HEK293 (cell line): ENCODE results near the gene IL6R.

Experiments
- BCL11A ChIP-seq: fragments of 450-650 bp; formaldehyde crosslinking; IDR thresholded peaks from 2 replicates; pipeline ENCODE4 v1.5.1; 2016; ENCODE audit warnings: low read depth, missing biosample characterization, missing genetic modification characterization
- HOXA7 ChIP-seq: sonication (generic); formaldehyde crosslinking; IDR thresholded peaks from 2 replicates; pipeline ENCODE4 v1.8.1; 2022; ENCODE audit warnings: missing genetic modification reagents, borderline replicate concordance
- KLF16 ChIP-seq: fragments of 450-650 bp; formaldehyde crosslinking; IDR thresholded peaks from 2 replicates; pipeline ENCODE4 v1.5.1; 2017; ENCODE audit warnings: missing biosample characterization, missing genetic modification characterization
- OSR2 ChIP-seq: fragments of 450-650 bp; formaldehyde crosslinking; IDR thresholded peaks from 2 replicates; pipeline ENCODE4 v1.5.1; 2016; ENCODE audit warnings: missing biosample characterization, missing genetic modification characterization
- SETDB1 ChIP-seq: IDR thresholded peaks from one replicate; pipeline ENCODE4 v1.6.1; 2017; ENCODE audit warnings: mild to moderate bottlenecking, low read length, moderate library complexity, mixed read lengths; ENCODE audit not compliant: insufficient read length
- WT1 ChIP-seq: fragments of 450-650 bp; formaldehyde crosslinking; IDR thresholded peaks from 2 replicates; pipeline ENCODE4 v1.5.1; 2016; ENCODE audit warnings: missing biosample characterization, missing genetic modification characterization
- ZBTB7A ChIP-seq: fragments of 450-650 bp; formaldehyde crosslinking; IDR thresholded peaks from 2 replicates; pipeline ENCODE4 v1.5.1; 2016; ENCODE audit warnings: low read depth, missing biosample characterization, missing genetic modification characterization
- ZBTB8A ChIP-seq: fragments of 450-650 bp; formaldehyde crosslinking; IDR thresholded peaks from 2 replicates; pipeline ENCODE4 v1.5.1; 2016; ENCODE audit warnings: missing biosample characterization, missing genetic modification characterization
- ZFP69B ChIP-seq: fragments of 450-650 bp; formaldehyde crosslinking; IDR thresholded peaks from 2 replicates; pipeline ENCODE4 v1.5.1; 2016; ENCODE audit warnings: missing biosample characterization, missing genetic modification characterization
- ZNF114 ChIP-seq: fragments of 450-650 bp; formaldehyde crosslinking; IDR thresholded peaks from 2 replicates; pipeline ENCODE4 v1.5.0; 2017; ENCODE audit warnings: missing biosample characterization, missing genetic modification characterization
- ZNF133 ChIP-seq: fragments of 450-650 bp; formaldehyde crosslinking; IDR thresholded peaks from 2 replicates; pipeline ENCODE4 v1.5.1; 2016; ENCODE audit warnings: missing biosample characterization, missing genetic modification characterization
- ZNF202 ChIP-seq: fragments of 450-650 bp; formaldehyde crosslinking; IDR thresholded peaks from 2 replicates; pipeline ENCODE4 v1.5.1; 2016; ENCODE audit warnings: missing biosample characterization, missing genetic modification characterization, borderline replicate concordance
- ZNF239 ChIP-seq: fragments of 450-650 bp; formaldehyde crosslinking; IDR thresholded peaks from 2 replicates; pipeline ENCODE4 v1.5.1; 2016; ENCODE audit warnings: missing biosample characterization, missing genetic modification characterization
- ZNF324 ChIP-seq: fragments of 450-650 bp; formaldehyde crosslinking; IDR thresholded peaks from 2 replicates; pipeline ENCODE4 v1.5.1; 2016; ENCODE audit warnings: missing biosample characterization, missing genetic modification characterization
- ZNF366 ChIP-seq: fragments of 450-650 bp; formaldehyde crosslinking; conservative IDR thresholded peaks from 2 replicates; pipeline ENCODE4 v1.5.1; 2016; ENCODE audit warnings: missing biosample characterization, missing genetic modification characterization
- ZNF416 ChIP-seq: fragments of 450-650 bp; formaldehyde crosslinking; IDR thresholded peaks from 2 replicates; pipeline ENCODE4 v1.5.1; 2016; ENCODE audit warnings: missing biosample characterization, missing genetic modification characterization
- ZNF558 ChIP-seq: fragments of 450-650 bp; formaldehyde crosslinking; IDR thresholded peaks from 2 replicates; pipeline ENCODE4 v1.5.1; 2016; ENCODE audit warnings: missing biosample characterization, missing genetic modification characterization
- ZNF571 ChIP-seq: fragments of 450-650 bp; formaldehyde crosslinking; IDR thresholded peaks from 2 replicates; pipeline ENCODE4 v1.5.0; 2017; ENCODE audit warnings: missing biosample characterization, missing genetic modification characterization
- ZNF623 ChIP-seq: fragments of 450-650 bp; formaldehyde crosslinking; IDR thresholded peaks from 2 replicates; pipeline ENCODE4 v1.5.1; 2016; ENCODE audit warnings: missing biosample characterization, missing genetic modification characterization
- ZNF677 ChIP-seq: fragments of 450-650 bp; IDR thresholded peaks from 2 replicates; pipeline ENCODE4 v1.5.0; 2018; ENCODE audit warnings: missing biosample characterization, mild to moderate bottlenecking, missing genetic modification characterization, moderate library complexity
- ZNF76 ChIP-seq: fragments of 450-650 bp; formaldehyde crosslinking; IDR thresholded peaks from 2 replicates; pipeline ENCODE4; 2016; ENCODE audit warnings: low read depth, missing biosample characterization, missing genetic modification characterization, borderline replicate concordance
- ZNF768 ChIP-seq: fragments of 450-650 bp; formaldehyde crosslinking; IDR thresholded peaks from 2 replicates; pipeline ENCODE4 v1.5.1; 2018; ENCODE audit warnings: missing biosample characterization, mild to moderate bottlenecking, missing genetic modification characterization
- ZNF777 ChIP-seq: fragments of 450-650 bp; formaldehyde crosslinking; IDR thresholded peaks from 2 replicates; pipeline ENCODE4 v1.5.1; 2017; ENCODE audit warnings: missing biosample characterization, missing genetic modification characterization, borderline replicate concordance
- ZXDB ChIP-seq: fragments of 450-650 bp; formaldehyde crosslinking; IDR thresholded peaks from 2 replicates; pipeline ENCODE4 v1.5.1; 2016; ENCODE audit warnings: missing biosample characterization, missing genetic modification characterization
- TF ChIP-seq, protein P1 (sequence below): fragments of 450-650 bp; formaldehyde crosslinking; IDR thresholded peaks from 2 replicates; pipeline ENCODE4 v1.5.1; 2016; ENCODE audit warnings: missing biosample characterization, missing genetic modification characterization
- TF ChIP-seq, protein P2 (sequence below): fragments of 450-650 bp; formaldehyde crosslinking; IDR thresholded peaks from 2 replicates; pipeline ENCODE4 v1.5.1; 2016; ENCODE audit warnings: missing biosample characterization, missing genetic modification characterization
- TF ChIP-seq, protein P3 (sequence below): fragments of 450-650 bp; formaldehyde crosslinking; IDR thresholded peaks from 2 replicates; pipeline ENCODE4 v1.5.0; 2017; ENCODE audit warnings: missing biosample characterization, missing genetic modification characterization, borderline replicate concordance
- TF ChIP-seq, protein P4 (sequence below): fragments of 450-650 bp; formaldehyde crosslinking; IDR thresholded peaks from 2 replicates; pipeline ENCODE4 v1.5.1; 2016; ENCODE audit warnings: missing biosample characterization, missing genetic modification characterization

The IL6R gene

DNA sequence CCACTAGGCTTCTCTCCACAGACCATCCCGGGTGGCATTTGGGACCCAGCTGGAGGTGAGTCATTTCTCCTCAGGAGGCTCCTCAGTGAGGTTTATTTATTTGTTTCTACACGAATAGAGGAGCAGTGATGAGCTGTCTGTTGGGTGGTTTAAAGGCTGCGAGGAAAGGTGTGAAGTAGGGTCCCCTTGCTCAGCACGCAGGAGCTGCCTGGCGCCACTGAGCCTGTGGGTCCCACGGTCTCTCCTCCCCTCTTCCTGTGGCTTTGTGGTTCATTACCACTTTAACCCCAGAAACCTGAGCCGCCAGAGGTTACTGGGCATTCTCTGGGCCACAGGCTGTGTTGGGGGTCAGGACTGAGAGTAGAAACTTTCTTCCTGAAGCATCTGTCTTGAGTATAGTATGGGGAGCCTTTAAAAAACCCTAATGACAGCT, 39.9 kb downstream of the IL6R start (continued):
- TF ChIP-seq OSR2 (tag by site-specific recombination), result 0 out of 2 replicates have a peak, but pooled peaks have one; percentile 34
- no peak for TF ChIP-seq ZNF76 (tag by site-specific recombination)
- TF ChIP-seq ZNF114, result no peak
- no peak for TF ChIP-seq ZNF677 (tag by site-specific recombination)
- no peak for TF ChIP-seq ZNF768 (tag by site-specific recombination)
- no peak for TF ChIP-seq ZNF133
- TF ChIP-seq ZNF558 (tag by site-specific recombination), result no peak
- TF ChIP-seq ZXDB (tag by site-specific recombination), result no peak
- no peak for TF ChIP-seq ZNF202 (tag by site-specific recombination)
- TF ChIP-seq, protein P1, sequence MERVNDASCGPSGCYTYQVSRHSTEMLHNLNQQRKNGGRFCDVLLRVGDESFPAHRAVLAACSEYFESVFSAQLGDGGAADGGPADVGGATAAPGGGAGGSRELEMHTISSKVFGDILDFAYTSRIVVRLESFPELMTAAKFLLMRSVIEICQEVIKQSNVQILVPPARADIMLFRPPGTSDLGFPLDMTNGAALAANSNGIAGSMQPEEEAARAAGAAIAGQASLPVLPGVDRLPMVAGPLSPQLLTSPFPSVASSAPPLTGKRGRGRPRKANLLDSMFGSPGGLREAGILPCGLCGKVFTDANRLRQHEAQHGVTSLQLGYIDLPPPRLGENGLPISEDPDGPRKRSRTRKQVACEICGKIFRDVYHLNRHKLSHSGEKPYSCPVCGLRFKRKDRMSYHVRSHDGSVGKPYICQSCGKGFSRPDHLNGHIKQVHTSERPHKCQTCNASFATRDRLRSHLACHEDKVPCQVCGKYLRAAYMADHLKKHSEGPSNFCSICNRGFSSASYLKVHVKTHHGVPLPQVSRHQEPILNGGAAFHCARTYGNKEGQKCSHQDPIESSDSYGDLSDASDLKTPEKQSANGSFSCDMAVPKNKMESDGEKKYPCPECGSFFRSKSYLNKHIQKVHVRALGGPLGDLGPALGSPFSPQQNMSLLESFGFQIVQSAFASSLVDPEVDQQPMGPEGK, result no peak
- TF ChIP-seq BCL11A (tag by site-specific recombination), result no peak
- TF ChIP-seq, protein P2, sequence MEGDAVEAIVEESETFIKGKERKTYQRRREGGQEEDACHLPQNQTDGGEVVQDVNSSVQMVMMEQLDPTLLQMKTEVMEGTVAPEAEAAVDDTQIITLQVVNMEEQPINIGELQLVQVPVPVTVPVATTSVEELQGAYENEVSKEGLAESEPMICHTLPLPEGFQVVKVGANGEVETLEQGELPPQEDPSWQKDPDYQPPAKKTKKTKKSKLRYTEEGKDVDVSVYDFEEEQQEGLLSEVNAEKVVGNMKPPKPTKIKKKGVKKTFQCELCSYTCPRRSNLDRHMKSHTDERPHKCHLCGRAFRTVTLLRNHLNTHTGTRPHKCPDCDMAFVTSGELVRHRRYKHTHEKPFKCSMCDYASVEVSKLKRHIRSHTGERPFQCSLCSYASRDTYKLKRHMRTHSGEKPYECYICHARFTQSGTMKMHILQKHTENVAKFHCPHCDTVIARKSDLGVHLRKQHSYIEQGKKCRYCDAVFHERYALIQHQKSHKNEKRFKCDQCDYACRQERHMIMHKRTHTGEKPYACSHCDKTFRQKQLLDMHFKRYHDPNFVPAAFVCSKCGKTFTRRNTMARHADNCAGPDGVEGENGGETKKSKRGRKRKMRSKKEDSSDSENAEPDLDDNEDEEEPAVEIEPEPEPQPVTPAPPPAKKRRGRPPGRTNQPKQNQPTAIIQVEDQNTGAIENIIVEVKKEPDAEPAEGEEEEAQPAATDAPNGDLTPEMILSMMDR (tag by site-specific recombination), result no peak
- TF ChIP-seq WT1, result no peak
- TF ChIP-seq ZNF777 (tag by site-specific recombination), result no peak
- no peak for TF ChIP-seq ZBTB8A (tag by site-specific recombination)
- TF ChIP-seq, protein P3, sequence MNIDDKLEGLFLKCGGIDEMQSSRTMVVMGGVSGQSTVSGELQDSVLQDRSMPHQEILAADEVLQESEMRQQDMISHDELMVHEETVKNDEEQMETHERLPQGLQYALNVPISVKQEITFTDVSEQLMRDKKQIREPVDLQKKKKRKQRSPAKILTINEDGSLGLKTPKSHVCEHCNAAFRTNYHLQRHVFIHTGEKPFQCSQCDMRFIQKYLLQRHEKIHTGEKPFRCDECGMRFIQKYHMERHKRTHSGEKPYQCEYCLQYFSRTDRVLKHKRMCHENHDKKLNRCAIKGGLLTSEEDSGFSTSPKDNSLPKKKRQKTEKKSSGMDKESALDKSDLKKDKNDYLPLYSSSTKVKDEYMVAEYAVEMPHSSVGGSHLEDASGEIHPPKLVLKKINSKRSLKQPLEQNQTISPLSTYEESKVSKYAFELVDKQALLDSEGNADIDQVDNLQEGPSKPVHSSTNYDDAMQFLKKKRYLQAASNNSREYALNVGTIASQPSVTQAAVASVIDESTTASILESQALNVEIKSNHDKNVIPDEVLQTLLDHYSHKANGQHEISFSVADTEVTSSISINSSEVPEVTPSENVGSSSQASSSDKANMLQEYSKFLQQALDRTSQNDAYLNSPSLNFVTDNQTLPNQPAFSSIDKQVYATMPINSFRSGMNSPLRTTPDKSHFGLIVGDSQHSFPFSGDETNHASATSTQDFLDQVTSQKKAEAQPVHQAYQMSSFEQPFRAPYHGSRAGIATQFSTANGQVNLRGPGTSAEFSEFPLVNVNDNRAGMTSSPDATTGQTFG (tag by site-specific recombination), result no peak
- TF ChIP-seq ZNF324, result no peak
- TF ChIP-seq ZNF366 (tag by site-specific recombination), result peak; percentile 40; the same call in 1 of the 2 replicates
- TF ChIP-seq ZFP69B (tag by site-specific recombination), result peak; percentile 89
- TF ChIP-seq ZNF623 (tag by site-specific recombination), result no peak
- TF ChIP-seq, protein P4, sequence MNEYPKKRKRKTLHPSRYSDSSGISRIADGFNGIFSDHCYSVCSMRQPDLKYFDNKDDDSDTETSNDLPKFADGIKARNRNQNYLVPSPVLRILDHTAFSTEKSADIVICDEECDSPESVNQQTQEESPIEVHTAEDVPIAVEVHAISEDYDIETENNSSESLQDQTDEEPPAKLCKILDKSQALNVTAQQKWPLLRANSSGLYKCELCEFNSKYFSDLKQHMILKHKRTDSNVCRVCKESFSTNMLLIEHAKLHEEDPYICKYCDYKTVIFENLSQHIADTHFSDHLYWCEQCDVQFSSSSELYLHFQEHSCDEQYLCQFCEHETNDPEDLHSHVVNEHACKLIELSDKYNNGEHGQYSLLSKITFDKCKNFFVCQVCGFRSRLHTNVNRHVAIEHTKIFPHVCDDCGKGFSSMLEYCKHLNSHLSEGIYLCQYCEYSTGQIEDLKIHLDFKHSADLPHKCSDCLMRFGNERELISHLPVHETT, result no peak
- no peak for TF ChIP-seq ZBTB7A (tag by site-specific recombination)
- TF ChIP-seq SETDB1, result no peak
- no peak for TF ChIP-seq KLF16 (tag by site-specific recombination)
- TF ChIP-seq ZNF416 (tag by site-specific recombination), result no peak
- no peak for TF ChIP-seq ZNF239 (tag by site-specific recombination)
- no peak for TF ChIP-seq ZNF571
- TF ChIP-seq HOXA7, result no peak
